ENCODE data around the gene SHB.

The SHB gene

GRCh38 chr9:38010918-38011704 lies 57.9 kb downstream of the SHB start:
- CTCF ChIA-PET, result interaction anchor here (0.6 to 1.2 kb wide), 2 partner anchors 7 to 98 kb away, joined by 4 read pairs; no protein-coding TSS in a partner anchor

DNA sequence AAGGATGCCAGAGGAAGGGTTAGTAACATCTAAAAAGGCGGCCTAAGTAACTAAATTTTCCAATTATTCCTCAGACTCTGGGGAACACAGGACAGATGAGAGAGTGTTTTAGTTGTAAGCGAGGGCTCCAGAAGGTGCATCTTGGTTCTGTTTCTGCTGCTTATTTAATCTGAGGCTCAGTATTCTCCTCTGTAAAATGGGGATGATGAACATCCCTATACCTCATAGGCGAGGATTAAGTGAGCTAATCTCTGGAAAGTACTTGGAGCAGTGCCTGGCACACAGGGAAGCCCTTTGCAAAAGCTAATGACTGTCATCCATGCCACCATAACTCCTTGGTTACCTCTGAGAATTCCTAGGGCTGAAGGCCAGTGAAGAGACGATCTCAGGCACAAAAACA lies 59.0 kb downstream of the SHB start:
- ChIA-PET CTCF (no interaction called here), POLR2A (no interaction called here)
- no peak for TF ChIP-seq BHLHE40 (IDR thresholded peaks at IDR 0.05; ENCODE audit: borderline replicate concordance)
- TF ChIP-seq L3MBTL2 (conservative IDR thresholded peaks at IDR 0.05), result no peak
- no peak for TF ChIP-seq SUZ12 (IDR thresholded peaks at IDR 0.05)
- TF ChIP-seq FOXA1 (IDR thresholded peaks at IDR 0.05), result no peak
- DNase-seq (ENCODE audit: extremely low spot score), result no peak

More at GRCh38 chr9:38010918-38011704, 57.9 kb downstream of the SHB start:
- TF ChIP-seq SP1 (IDR thresholded peaks at IDR 0.05), result no peak
- TF ChIP-seq SUZ12 (IDR thresholded peaks at IDR 0.05), result no peak
- no peak for TF ChIP-seq LEF1 (IDR thresholded peaks at IDR 0.05; ENCODE audit: borderline replicate concordance)
- TF ChIP-seq FOXM1 (IDR thresholded peaks at IDR 0.05; ENCODE audit: borderline replicate concordance), result no peak
- no peak for TF ChIP-seq TARDBP (IDR thresholded peaks at IDR 0.05)
- TF ChIP-seq ELF4 (IDR thresholded peaks at IDR 0.05), result no peak
- no peak for TF ChIP-seq CTBP1 (IDR thresholded peaks at IDR 0.05; ENCODE audit: borderline replicate concordance)
- no peak for TF ChIP-seq ZNF384 (IDR thresholded peaks at IDR 0.05)
- TF ChIP-seq, protein P1, sequence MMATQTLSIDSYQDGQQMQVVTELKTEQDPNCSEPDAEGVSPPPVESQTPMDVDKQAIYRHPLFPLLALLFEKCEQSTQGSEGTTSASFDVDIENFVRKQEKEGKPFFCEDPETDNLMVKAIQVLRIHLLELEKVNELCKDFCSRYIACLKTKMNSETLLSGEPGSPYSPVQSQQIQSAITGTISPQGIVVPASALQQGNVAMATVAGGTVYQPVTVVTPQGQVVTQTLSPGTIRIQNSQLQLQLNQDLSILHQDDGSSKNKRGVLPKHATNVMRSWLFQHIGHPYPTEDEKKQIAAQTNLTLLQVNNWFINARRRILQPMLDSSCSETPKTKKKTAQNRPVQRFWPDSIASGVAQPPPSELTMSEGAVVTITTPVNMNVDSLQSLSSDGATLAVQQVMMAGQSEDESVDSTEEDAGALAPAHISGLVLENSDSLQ (IDR thresholded peaks at IDR 0.05), result no peak
- no peak for TF ChIP-seq FOXK2 (IDR thresholded peaks at IDR 0.05)
- POLR2A ChIA-PET, result no interaction called here
- DNase-seq (ENCODE audit: extremely low spot score), result no peak

GRCh38 chr9:38009035-38009501 lies 60.0 kb downstream of the SHB start:
- no peak for DNase-seq (ENCODE audit: extremely low spot score)
- ChIA-PET CTCF (no interaction called here), POLR2A (no interaction called here)
- TF ChIP-seq ARNT (IDR thresholded peaks at IDR 0.05) (no peak), FOXK2 (IDR thresholded peaks at IDR 0.05) (no peak), BHLHE40 (IDR thresholded peaks at IDR 0.05; ENCODE audit: borderline replicate concordance) (no peak), NFRKB (IDR thresholded peaks at IDR 0.05) (no peak), SP1 (IDR thresholded peaks at IDR 0.05) (no peak), ZNF384 (IDR thresholded peaks at IDR 0.05) (no peak), L3MBTL2 (conservative IDR thresholded peaks at IDR 0.05) (no peak), CTBP1 (IDR thresholded peaks at IDR 0.05; ENCODE audit: borderline replicate concordance) (no peak), FOXM1 (IDR thresholded peaks at IDR 0.05; ENCODE audit: borderline replicate concordance) (no peak), SUZ12 (IDR thresholded peaks at IDR 0.05) (no peak), HDGF (IDR thresholded peaks at IDR 0.05; ENCODE audit: borderline replicate concordance) (no peak), FOXA1 (IDR thresholded peaks at IDR 0.05) (no peak), TARDBP (IDR thresholded peaks at IDR 0.05) (no peak)
- TF ChIP-seq, protein P1 (IDR thresholded peaks at IDR 0.05), result no peak

- TF ChIP-seq ARNT (IDR thresholded peaks at IDR 0.05), result no peak
- no peak for TF ChIP-seq L3MBTL2 (conservative IDR thresholded peaks at IDR 0.05)
- TF ChIP-seq ZNF384 (IDR thresholded peaks at IDR 0.05), result no peak
- no peak for TF ChIP-seq ELF4 (IDR thresholded peaks at IDR 0.05)
- TF ChIP-seq HDGF (IDR thresholded peaks at IDR 0.05; ENCODE audit: borderline replicate concordance), result no peak
- no peak for TF ChIP-seq FOXM1 (IDR thresholded peaks at IDR 0.05; ENCODE audit: borderline replicate concordance)
- no peak for TF ChIP-seq LEF1 (IDR thresholded peaks at IDR 0.05; ENCODE audit: borderline replicate concordance)
- TF ChIP-seq CTBP1 (IDR thresholded peaks at IDR 0.05; ENCODE audit: borderline replicate concordance), result no peak
- TF ChIP-seq, protein P1 (IDR thresholded peaks at IDR 0.05), result no peak
- TF ChIP-seq BHLHE40 (IDR thresholded peaks at IDR 0.05; ENCODE audit: borderline replicate concordance), result no peak
- POLR2A ChIA-PET, result no interaction called here
- no peak for DNase-seq (ENCODE audit: extremely low spot score)
- CTCF ChIA-PET, result no interaction called here
Observed at GRCh38 chr9:38008168-38009034, 60.6 kb downstream of the SHB start.

DNA sequence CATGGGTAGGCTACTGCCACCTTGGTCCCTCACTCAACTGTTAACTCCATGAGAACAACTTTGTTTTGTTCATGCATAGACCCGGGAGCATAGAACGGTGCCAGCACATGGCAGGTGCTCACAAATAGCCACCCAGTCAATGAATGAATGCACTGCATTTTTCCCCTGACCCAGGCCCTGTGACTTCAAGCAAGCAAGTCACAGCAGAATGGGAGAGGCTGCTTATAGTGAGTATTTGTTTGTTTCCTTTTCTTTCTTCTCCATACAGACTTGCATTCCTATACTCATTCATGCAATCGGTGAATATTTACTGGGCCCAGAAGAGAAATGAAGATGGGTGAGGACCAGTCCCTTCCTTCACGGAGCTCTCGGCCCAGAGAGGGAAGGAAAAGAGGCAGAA lies 62.0 kb downstream of the SHB start:
- DNase-seq (ENCODE audit: extremely low spot score), result no peak
- POLR2A ChIA-PET, result no interaction called here
- no peak for TF ChIP-seq SUZ12 (IDR thresholded peaks at IDR 0.05)
- no peak for TF ChIP-seq ELF4 (IDR thresholded peaks at IDR 0.05)
- CTCF ChIA-PET, result no interaction called here

DNA sequence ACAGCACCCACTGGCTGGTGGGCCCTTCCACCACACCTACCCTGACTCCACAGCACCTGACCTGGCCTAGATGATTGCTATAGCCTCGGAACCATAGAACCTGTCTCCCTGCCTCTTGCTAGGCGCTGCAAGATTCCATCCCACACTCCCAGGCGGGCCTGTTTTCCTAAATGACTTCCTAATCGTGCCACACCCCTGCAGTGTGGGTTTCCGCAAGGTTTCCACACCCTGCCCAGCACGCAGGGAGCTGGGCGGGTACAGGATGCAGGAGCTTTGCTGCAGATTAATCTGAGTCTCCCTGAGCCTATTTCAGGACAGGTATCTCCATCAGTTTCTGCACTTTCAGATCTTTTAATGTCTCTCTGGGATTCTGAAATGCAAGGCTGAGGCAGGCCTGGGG lies 62.9 kb downstream of the SHB start:
- DNase-seq (ENCODE audit: extremely low spot score), result no peak
- no peak for TF ChIP-seq FOXK2 (IDR thresholded peaks at IDR 0.05)
- no peak for TF ChIP-seq SP1 (IDR thresholded peaks at IDR 0.05)
- no peak for TF ChIP-seq FOXA1 (IDR thresholded peaks at IDR 0.05)
- no peak for TF ChIP-seq ARNT (IDR thresholded peaks at IDR 0.05)
- no peak for TF ChIP-seq LEF1 (IDR thresholded peaks at IDR 0.05; ENCODE audit: borderline replicate concordance)
- no peak for TF ChIP-seq NFRKB (IDR thresholded peaks at IDR 0.05)
- TF ChIP-seq, protein P1 (IDR thresholded peaks at IDR 0.05), result no peak
- POLR2A ChIA-PET, result no interaction called here
- CTCF ChIA-PET, result no interaction called here
